GM10266 (cell line): ENCODE measurements around the gene GPR78.

Source experiments
- DNase-seq: peaks from one replicate; pipeline ENCODE4 v3.0.0; 2012; ENCODE audit errors: extremely low spot score
- CTCF ChIP-seq: IDR thresholded peaks from 2 replicates; pipeline ENCODE4 v1.5.1; 2012; ENCODE audit warnings: mild to moderate bottlenecking, low read depth; ENCODE audit not compliant: control insufficient read depth, insufficient read depth; ENCODE audit errors: missing control alignments

Gene GPR78

GRCh38 chr4:8598391-8599090 lies 18.3 kb downstream of the GPR78 start:
- no peak for DNase-seq
- TF ChIP-seq CTCF = no peak

DNA sequence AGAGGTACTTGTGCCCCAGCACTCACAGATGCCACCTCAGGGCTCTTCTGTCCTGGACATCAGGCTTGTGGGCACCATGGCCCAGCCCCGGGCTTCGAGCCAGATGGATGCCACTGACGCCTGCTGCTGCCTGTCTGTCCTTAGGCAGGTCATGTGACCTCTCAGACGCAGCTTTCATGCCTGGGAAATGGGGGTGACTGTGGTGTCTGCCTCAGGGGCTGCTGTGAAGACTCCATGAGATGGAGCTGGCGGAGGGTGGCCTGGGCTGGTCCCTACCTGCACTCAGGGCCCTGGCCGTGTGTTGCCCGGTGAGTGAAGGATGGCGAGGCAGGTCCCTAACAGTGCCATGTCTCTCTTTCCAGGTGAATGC lies 18.9 kb downstream of the GPR78 start:
- TF ChIP-seq CTCF = no peak

GRCh38 chr4:8599657-8600056 lies 19.5 kb downstream of the GPR78 start:
- no peak for TF ChIP-seq CTCF
- no peak for DNase-seq

More for the DNA sequence above, 18.9 kb downstream of the GPR78 start:
- no peak for DNase-seq

GRCh38 chr4:8600266-8600665 lies 20.1 kb downstream of the GPR78 start:
- DNase-seq = no peak
- TF ChIP-seq CTCF = no peak

DNA sequence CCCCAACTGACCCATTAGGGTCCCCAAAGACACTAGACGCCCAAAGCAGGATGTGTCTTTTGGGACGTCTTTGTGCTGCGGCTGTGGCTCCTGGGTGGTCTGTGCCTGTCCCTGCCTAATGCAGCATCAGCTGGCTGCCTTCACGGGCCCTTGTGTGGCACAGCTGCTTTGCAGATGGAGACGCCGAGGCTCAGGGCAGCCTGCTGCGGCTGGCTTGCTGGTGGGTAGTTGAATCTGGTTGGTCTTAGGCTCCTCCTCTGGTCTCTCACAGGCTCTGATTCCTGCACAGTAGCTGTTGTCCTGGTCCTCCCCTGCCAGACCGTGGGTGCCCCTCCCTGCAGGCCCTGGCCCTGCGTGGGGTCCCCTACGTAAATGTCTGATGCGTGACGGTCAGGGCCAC lies 20.5 kb downstream of the GPR78 start:
- no peak for DNase-seq
- no peak for TF ChIP-seq CTCF

- no peak for TF ChIP-seq CTCF
- no peak for DNase-seq
Measured at GRCh38 chr4:8601086-8601485, 20.9 kb downstream of the GPR78 start.

DNA sequence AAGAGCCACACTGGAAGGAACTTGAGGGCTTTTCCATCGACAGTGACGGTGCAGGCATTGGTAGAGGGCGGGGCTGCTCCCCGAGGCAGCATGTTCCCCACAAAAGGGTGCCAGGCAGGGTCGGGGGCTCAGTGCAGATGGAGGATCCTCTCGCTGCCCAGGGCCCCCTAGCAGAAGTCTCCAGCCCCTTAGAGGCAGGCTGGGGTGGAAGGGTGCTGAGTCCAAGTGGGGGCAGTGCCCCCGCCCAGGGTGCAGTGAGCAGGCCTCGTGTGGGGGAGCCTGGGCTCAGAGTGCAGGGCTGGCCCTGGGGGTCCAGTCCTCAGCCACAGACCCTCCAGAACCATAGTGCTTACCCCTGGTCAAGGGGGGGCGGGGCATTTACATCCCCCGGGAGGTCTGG lies 21.4 kb downstream of the GPR78 start:
- no peak for DNase-seq
- TF ChIP-seq CTCF = no peak
